ENCODE data around the gene ZCCHC7.
"Not testable (repeated sequence)": the region's sequence is repeated elsewhere in the genome, so short reads cannot be mapped to it uniquely, and the experiment has no call there.

ZCCHC7 gene

DNA sequence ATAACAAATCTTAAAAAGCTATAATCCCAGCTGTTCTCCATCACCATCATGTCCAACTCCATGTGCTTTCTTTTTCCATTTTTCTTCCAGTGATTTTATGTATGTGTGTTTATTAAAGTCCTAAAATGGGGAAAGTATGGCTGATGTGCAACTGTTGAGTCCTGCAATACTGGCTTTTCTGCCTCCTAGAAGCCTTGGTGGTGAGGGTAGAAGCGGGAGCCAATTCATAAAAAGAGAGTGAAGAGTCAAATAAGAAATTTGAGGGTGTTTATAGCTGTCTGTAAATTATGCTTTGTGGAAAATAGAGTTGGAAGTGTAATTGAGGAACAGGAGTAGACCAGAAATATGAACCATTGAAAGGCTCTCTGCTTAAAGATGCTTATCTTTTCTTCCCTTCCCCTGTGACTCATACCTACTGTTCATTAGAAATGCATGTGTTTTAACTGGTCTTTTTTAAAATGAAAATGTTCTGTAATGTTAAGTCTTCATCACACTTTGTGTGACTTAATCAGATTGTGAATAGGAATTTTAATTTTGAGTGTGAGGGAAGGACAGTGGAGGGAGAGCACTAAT lies 80.1 kb downstream of the ZCCHC7 start:
- no peak overlapping the region for H3K4me3 ChIP-seq (ENCODE audit: low read depth, low read length)
- ChIA-PET POLR2A (interaction anchor here (0.7 kb wide), 1 partner anchor 121 kb away, joined by 3 read pairs; no protein-coding TSS in a partner anchor), CTCF (interaction anchor here (1.0 to 1.4 kb wide), 3 partner anchors 10 to 26 kb away, joined by 3 read pairs; no protein-coding TSS in a partner anchor)
- TF ChIP-seq, protein P1, sequence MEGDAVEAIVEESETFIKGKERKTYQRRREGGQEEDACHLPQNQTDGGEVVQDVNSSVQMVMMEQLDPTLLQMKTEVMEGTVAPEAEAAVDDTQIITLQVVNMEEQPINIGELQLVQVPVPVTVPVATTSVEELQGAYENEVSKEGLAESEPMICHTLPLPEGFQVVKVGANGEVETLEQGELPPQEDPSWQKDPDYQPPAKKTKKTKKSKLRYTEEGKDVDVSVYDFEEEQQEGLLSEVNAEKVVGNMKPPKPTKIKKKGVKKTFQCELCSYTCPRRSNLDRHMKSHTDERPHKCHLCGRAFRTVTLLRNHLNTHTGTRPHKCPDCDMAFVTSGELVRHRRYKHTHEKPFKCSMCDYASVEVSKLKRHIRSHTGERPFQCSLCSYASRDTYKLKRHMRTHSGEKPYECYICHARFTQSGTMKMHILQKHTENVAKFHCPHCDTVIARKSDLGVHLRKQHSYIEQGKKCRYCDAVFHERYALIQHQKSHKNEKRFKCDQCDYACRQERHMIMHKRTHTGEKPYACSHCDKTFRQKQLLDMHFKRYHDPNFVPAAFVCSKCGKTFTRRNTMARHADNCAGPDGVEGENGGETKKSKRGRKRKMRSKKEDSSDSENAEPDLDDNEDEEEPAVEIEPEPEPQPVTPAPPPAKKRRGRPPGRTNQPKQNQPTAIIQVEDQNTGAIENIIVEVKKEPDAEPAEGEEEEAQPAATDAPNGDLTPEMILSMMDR (IDR thresholded peaks at IDR 0.05; ENCODE audit: insufficient read depth, low read length, missing control alignments): no peak
- DNase-seq (ENCODE audit: low read depth, low spot score): no peak

DNA sequence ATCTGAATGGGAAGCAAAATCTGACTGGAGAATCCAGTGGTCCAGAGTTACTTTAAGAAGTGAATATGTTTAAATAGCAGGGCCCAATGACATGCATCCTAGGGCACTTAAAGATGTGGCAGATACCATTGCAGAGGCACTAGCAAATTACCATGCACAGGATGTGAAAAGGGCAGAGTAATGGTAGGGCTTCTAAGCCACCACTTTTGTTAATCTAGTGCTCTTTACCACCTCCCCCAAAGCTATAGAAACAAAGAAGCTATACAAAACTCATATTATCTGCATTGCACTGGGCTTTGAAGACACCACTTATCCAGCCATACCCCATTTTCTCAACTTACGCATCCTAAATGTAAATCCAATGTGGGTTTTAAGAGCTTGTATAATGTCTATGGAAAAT lies 81.2 kb downstream of the ZCCHC7 start:
- H3K4me3 ChIP-seq (ENCODE audit: low read depth, low read length): no peak overlapping the region
- TF ChIP-seq, protein P1 (IDR thresholded peaks at IDR 0.05; ENCODE audit: insufficient read depth, low read length, missing control alignments): no peak
- no peak for DNase-seq (ENCODE audit: low read depth, low spot score)
- ChIA-PET POLR2A (no interaction called here), CTCF (interaction anchor here (1.4 to 1.5 kb wide), 2 partner anchors 13 to 101 kb away, joined by 3 read pairs; no protein-coding TSS in a partner anchor)

DNA sequence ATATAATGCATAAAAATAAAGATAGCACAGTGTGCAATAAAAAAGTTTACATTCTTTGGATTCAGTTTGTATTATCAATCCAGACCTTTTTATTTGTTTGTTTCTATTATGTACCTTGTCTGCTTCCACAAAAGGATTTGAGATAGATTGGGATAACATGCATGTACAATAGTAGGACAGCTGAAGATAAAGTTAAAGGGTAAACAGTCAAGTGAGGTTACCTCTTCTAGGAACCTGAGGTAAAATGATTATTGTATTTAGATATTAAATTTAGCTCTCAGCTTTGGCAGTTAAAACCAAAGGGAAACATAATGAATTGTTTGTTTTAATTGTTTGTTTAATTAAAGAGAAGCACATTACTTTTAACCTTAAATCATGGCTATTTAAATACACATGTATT lies 81.7 kb downstream of the ZCCHC7 start:
- CTCF ChIA-PET: interaction anchor here (1.5 kb wide), 1 partner anchor 101 kb away, joined by 3 read pairs; no protein-coding TSS in a partner anchor
- no peak for DNase-seq (ENCODE audit: low read depth, low spot score)
- TF ChIP-seq, protein P1 (IDR thresholded peaks at IDR 0.05; ENCODE audit: insufficient read depth, low read length, missing control alignments): no peak
- POLR2A ChIA-PET: no interaction called here
- no peak overlapping the region for H3K4me3 ChIP-seq (ENCODE audit: low read depth, low read length)

DNA sequence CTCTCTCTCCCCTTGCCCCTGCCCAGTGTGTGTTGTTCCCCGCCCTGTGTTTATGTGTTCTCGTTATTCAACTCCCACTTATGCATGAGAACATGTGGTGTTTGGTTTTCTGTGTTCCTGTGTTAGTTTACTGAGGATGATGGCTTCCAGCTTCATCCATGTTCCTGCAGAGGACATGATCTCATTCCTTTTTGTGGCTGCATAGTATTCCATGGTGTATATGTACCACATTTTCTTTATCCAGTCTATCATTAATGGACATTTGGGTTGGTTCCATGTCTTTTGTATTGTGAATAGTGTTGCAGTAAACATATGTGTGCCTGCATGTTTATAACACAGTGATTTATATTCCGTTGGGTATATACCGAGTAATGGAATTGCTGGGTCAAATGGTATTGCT lies 83.1 kb downstream of the ZCCHC7 start:
- H3K4me3 ChIP-seq (ENCODE audit: low read depth, low read length); DNase-seq (ENCODE audit: low read depth, low spot score); POLR2A ChIA-PET: not testable (repeated sequence)
- CTCF ChIA-PET: interaction anchor here (1.0 kb wide), 1 partner anchor 9 kb away, joined by 3 read pairs; no protein-coding TSS in a partner anchor

DNA sequence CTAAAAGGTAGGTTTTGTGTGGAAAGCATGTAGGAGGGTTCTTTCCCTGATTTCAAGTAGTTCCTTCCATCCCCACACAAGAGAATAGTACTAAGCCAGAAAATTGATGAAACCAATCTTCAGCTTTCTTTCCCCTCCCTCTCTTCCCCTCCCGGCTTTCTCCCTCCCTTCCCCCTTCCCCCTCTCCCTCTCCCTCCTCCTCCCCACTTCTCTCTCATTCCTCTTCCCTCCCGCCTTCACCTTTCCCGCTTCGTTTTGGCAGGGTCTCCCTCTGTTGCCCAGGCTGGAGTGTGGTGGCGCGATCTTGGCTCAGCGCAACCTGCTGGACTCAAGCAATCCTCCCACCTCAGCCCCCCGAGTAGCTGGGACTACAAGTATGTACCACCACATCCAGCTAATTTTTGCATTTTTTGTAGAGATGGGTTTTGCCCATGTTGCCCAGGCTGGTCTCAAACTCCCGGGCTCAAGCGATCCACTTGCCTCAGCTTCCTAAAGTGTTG lies 85.8 kb downstream of the ZCCHC7 start:
- TF ChIP-seq, protein P1 (IDR thresholded peaks at IDR 0.05; ENCODE audit: insufficient read depth, low read length, missing control alignments): no peak
- no peak overlapping the region for H3K4me3 ChIP-seq (ENCODE audit: low read depth, low read length)
- CTCF ChIA-PET: interaction anchor here (0.6 kb wide), 1 partner anchor 571 kb away, joined by 3 read pairs; no protein-coding TSS in a partner anchor
- POLR2A ChIA-PET: no interaction called here
- no peak for DNase-seq (ENCODE audit: low read depth, low spot score)

DNA sequence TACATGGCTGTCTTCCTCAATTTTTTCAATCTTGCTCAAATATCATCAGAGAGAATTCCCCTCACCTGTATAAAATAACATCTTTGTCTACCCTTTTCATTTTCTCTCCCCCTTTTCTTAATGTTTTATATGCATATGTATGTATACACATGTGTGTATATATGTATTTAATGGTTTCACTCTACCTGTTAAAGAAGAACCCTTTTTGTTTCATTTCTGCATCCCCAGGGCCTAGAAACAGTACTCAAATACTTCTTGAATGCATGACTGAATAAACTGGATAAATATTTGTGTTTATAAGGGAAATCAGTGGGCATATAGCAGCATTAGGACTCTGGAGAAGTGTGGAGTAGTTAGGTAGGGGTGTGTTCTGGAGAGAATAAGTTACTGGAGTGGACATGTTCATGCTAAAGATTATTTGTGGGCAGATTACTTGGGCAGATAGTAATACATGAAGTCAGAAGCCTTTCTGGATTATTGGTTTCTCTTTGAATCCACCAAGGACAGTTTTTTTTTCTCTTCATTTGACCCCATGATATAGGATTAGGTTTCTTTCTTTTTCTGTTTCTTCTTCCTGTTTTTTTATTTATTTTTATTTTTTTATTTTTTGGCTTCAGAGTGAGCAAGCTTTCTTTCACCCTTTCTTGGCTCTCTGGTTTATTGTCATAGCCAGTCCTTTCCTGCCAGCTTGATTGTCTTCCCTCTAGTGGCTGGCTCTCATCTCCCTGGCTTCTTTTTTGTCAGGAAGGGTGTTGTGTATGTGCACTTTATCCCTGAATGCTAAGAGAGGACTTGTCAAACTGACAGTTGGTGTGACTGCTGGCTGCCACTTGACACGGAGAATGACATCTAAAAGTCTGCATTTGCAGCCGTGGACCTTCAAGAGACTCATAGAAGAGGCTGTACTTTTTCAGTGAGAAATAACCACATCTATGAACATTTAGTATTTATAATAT lies 89.3 kb downstream of the ZCCHC7 start:
- TF ChIP-seq, protein P1 (IDR thresholded peaks at IDR 0.05; ENCODE audit: insufficient read depth, low read length, missing control alignments): no peak
- ChIA-PET POLR2A (interaction anchor here (0.7 kb wide), 1 partner anchor 31 kb away, joined by 3 read pairs; no protein-coding TSS in a partner anchor), CTCF (no interaction called here)
- no peak overlapping the region for H3K4me3 ChIP-seq (ENCODE audit: low read depth, low read length)
- DNase-seq (ENCODE audit: low read depth, low spot score): no peak

Measured in AG04449 (cell line).